A673 (cell line): ENCODE measurements around the gene TASP1. TPM values are rescaled to one million over a fixed set of nuclear protein-coding genes. Genes with fewer than 3 reads are reported as not detected.
"Not testable (repeated sequence)": the region's sequence is repeated elsewhere in the genome, so short reads cannot be mapped to it uniquely, and the experiment has no call there.

Source experiments
- BruUV-seq: library from RNA; stranded (reverse); fragments of 400-500 nt; replicated peaks from 2 replicates; lab custom pipeline; 2021; lab: Mats Ljungman, UMichigan
- CTCF ChIA-PET: fragments of 300-600 bp; sonication (Branson Sonifier 250); formaldehyde crosslinking; loops from one replicate; lab custom pipeline; 2022; ENCODE audit warnings: antibody characterized with exemption; lab: Charles Lee
- POLR2A ChIA-PET: fragments of 300-600 bp; sonication (Branson Sonifier 250); formaldehyde crosslinking; loops from one replicate; lab custom pipeline; 2022; ENCODE audit warnings: antibody characterized with exemption; ENCODE audit not compliant: low non-redundant PET; lab: Charles Lee
- DNase-seq: peaks from one replicate; pipeline ENCODE4 v3.0.0-alpha.2; 2015; ENCODE audit warnings: low spot score
- H3K27ac ChIP-seq: fragments of 200-600 bp; sonication (generic); 2 replicates; pipeline ENCODE4 v1.5.1; 2016; ENCODE audit warnings: mixed run types, low read depth, mild to moderate bottlenecking, mixed read lengths, antibody characterized with exemption, low read length; ENCODE audit not compliant: poor library complexity, severe bottlenecking
- H3K27me3 ChIP-seq: fragments of 200-600 bp; sonication (generic); replicated peaks from 2 replicates; pipeline ENCODE4 v1.6.1; 2017; ENCODE audit warnings: mixed run types, low read depth, mild to moderate bottlenecking, mixed read lengths, antibody characterized with exemption, low read length; ENCODE audit not compliant: insufficient read depth, poor library complexity
- H3K36me3 ChIP-seq: fragments of 200-600 bp; sonication (generic); 2 replicates; pipeline ENCODE4 v1.6.1; 2016; ENCODE audit warnings: mixed run types, mild to moderate bottlenecking, mixed read lengths, antibody characterized with exemption, low read length; ENCODE audit not compliant: insufficient read depth, poor library complexity, severe bottlenecking
- H3K4me1 ChIP-seq: fragments of 200-600 bp; sonication (generic); 2 replicates; pipeline ENCODE4 v1.6.1; 2017; ENCODE audit warnings: mixed run types, mild to moderate bottlenecking, mixed read lengths, antibody characterized with exemption, low read length; ENCODE audit not compliant: insufficient read depth, poor library complexity, severe bottlenecking
- H3K4me3 ChIP-seq: fragments of 200-600 bp; sonication (generic); 2 replicates; pipeline ENCODE4 v1.5.1; 2016; ENCODE audit warnings: low read depth, mixed run types, mild to moderate bottlenecking, mixed read lengths, low read length; ENCODE audit not compliant: poor library complexity, severe bottlenecking
- H3K9me3 ChIP-seq: fragments of 200-600 bp; sonication (generic); 2 replicates; pipeline ENCODE4 v1.6.1; 2016; ENCODE audit warnings: mixed run types, low read depth, mild to moderate bottlenecking, mixed read lengths, antibody characterized with exemption, low read length; ENCODE audit not compliant: poor library complexity, severe bottlenecking
- EZH2 ChIP-seq: fragments of 200-600 bp; sonication (generic); IDR thresholded peaks from 2 replicates; pipeline ENCODE4 v1.6.1; 2017; ENCODE audit warnings: borderline replicate concordance, low read depth, mild to moderate bottlenecking, mixed read lengths, antibody characterized with exemption, low read length; ENCODE audit not compliant: poor library complexity, severe bottlenecking
- intact Hi-C: fragments of 100-400 bp; cut with micrococcal nuclease; formaldehyde crosslinking; loops from one replicate; pipeline ENCODE4 v1.10.0; 2022; ENCODE audit not compliant: unreplicated experiment
- total RNA-seq: library from RNA; stranded (reverse); gene quantifications from 2 replicates; pipeline ENCODE4 v1.2.3, GENCODE V29; 2021
- TF ChIP-seq, protein P1 (sequence below): fragments of 300-800, 200-600 bp; sonication (generic); conservative IDR thresholded peaks from 2 replicates; pipeline ENCODE4 v1.5.1; 2017; ENCODE audit warnings: low read depth, mild to moderate bottlenecking, antibody characterized with exemption, low read length, moderate library complexity, mixed read lengths

TASP1 gene
- total RNA-seq, 1 experiment from 2014 or later: 15.6 TPM

DNA sequence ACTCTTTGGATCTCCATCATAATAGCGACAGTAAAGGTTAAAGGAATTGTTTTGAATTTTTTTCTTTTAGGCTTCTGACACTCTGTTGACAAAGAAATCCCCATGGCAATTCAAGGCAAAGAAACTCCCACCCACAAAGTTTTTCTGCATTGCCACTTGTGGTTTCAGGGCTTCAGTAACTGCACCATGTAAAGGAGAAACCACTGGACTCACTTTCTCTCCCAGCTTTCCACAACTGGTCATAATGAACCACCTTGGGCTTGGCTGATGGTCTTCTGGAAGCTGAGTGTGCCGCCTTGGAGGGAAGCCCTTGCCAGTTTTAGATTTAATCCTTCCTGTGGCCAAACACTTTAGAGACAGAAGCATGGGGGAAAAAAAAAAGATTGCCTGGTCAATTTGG, 254.6 kb downstream of the TASP1 start:
- TF ChIP-seq, protein P1, sequence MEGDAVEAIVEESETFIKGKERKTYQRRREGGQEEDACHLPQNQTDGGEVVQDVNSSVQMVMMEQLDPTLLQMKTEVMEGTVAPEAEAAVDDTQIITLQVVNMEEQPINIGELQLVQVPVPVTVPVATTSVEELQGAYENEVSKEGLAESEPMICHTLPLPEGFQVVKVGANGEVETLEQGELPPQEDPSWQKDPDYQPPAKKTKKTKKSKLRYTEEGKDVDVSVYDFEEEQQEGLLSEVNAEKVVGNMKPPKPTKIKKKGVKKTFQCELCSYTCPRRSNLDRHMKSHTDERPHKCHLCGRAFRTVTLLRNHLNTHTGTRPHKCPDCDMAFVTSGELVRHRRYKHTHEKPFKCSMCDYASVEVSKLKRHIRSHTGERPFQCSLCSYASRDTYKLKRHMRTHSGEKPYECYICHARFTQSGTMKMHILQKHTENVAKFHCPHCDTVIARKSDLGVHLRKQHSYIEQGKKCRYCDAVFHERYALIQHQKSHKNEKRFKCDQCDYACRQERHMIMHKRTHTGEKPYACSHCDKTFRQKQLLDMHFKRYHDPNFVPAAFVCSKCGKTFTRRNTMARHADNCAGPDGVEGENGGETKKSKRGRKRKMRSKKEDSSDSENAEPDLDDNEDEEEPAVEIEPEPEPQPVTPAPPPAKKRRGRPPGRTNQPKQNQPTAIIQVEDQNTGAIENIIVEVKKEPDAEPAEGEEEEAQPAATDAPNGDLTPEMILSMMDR: no peak
- no peak for TF ChIP-seq EZH2
- CTCF ChIA-PET: no interaction called here

GRCh38 chr20:13382786-13383185, 255.9 kb downstream of the TASP1 start:
- no peak for DNase-seq
- ChIA-PET CTCF (no interaction called here), POLR2A (no interaction called here)

More for the DNA sequence above, 254.6 kb downstream of the TASP1 start:
- Histone ChIP-seq H3K4me1 (no peaks in the 10 kb centered on the region), H3K9me3 (no peaks in the 10 kb centered on the region), H3K4me3 (no peak overlapping the region), H3K27ac (no peak overlapping the region), H3K27me3 (no peaks in the 10 kb centered on the region), H3K36me3 (no peaks in the 10 kb centered on the region)
- no peak for DNase-seq
- intact Hi-C loops: loop anchor here (10.0 kb wide), 1 partner anchor 61 kb away; no protein-coding TSS in a partner anchor
- no TSS peak for BruUV-seq
- POLR2A ChIA-PET: no interaction called here

GRCh38 chr20:13380497-13381229, 258.1 kb downstream of the TASP1 start:
- H3K4me1 ChIP-seq, H3K27me3 ChIP-seq, BruUV-seq, H3K27ac ChIP-seq, CTCF ChIA-PET, H3K9me3 ChIP-seq, POLR2A ChIA-PET, H3K36me3 ChIP-seq, H3K4me3 ChIP-seq, DNase-seq: not testable (repeated sequence)
- intact Hi-C loops: loop anchor here (10.0 kb wide), 1 partner anchor 64 kb away; no protein-coding TSS in a partner anchor

More at GRCh38 chr20:13382786-13383185, 255.9 kb downstream of the TASP1 start:
- intact Hi-C loops: loop anchor here (10.0 kb wide), 1 partner anchor 62 kb away; no protein-coding TSS in a partner anchor
- H3K9me3 ChIP-seq: no peaks in the 10 kb centered on the region
- no peaks in the 10 kb centered on the region for H3K4me1 ChIP-seq
- no peaks in the 10 kb centered on the region for H3K36me3 ChIP-seq
- H3K4me3 ChIP-seq: no peak overlapping the region
- no peak overlapping the region for H3K27ac ChIP-seq
- TF ChIP-seq EZH2: no peak
- TF ChIP-seq, protein P1: no peak
- BruUV-seq: no TSS peak
- H3K27me3 ChIP-seq: no peaks in the 10 kb centered on the region

- ChIA-PET POLR2A (no interaction called here), CTCF (no interaction called here)
- TF ChIP-seq EZH2: no peak
- TF ChIP-seq, protein P1: no peak
- intact Hi-C loops: no loop called here
- BruUV-seq: no TSS peak
- Histone ChIP-seq H3K27ac (no peak overlapping the region), H3K36me3 (no peaks in the 10 kb centered on the region), H3K4me1 (no peaks in the 10 kb centered on the region), H3K4me3 (no peak overlapping the region), H3K27me3 (no peaks in the 10 kb centered on the region), H3K9me3 (peaks cover 11% of the 10 kb centered on the region)
- no peak for DNase-seq
These were observed 265.3 kb downstream of the TASP1 start for GRCh38 chr20:13373400-13373799.
